Measurements from ENCODE around the gene CYP27B1.

Gene CYP27B1

GRCh38 chr12:57755194-57755453, 11.8 kb downstream of the CYP27B1 start:
- TF ChIP-seq, protein P1, sequence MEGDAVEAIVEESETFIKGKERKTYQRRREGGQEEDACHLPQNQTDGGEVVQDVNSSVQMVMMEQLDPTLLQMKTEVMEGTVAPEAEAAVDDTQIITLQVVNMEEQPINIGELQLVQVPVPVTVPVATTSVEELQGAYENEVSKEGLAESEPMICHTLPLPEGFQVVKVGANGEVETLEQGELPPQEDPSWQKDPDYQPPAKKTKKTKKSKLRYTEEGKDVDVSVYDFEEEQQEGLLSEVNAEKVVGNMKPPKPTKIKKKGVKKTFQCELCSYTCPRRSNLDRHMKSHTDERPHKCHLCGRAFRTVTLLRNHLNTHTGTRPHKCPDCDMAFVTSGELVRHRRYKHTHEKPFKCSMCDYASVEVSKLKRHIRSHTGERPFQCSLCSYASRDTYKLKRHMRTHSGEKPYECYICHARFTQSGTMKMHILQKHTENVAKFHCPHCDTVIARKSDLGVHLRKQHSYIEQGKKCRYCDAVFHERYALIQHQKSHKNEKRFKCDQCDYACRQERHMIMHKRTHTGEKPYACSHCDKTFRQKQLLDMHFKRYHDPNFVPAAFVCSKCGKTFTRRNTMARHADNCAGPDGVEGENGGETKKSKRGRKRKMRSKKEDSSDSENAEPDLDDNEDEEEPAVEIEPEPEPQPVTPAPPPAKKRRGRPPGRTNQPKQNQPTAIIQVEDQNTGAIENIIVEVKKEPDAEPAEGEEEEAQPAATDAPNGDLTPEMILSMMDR (IDR thresholded peaks at IDR 0.05; ENCODE audit: low read depth, low read length): no peak
- peak overlapping the region; percentile 60 for H3K4me3 ChIP-seq (ENCODE audit: low read depth, low read length)

- TF ChIP-seq, protein P1 (IDR thresholded peaks at IDR 0.05; ENCODE audit: low read depth, low read length): no peak
- peak within 1 kb of the TSS; percentile 60 for H3K4me3 ChIP-seq (ENCODE audit: low read depth, low read length)
These were observed 12.3 kb downstream of the CYP27B1 start, which contains the start of gene MARCHF9 for GRCh38 chr12:57754411-57755193. Gene MARCHF9, plus strand, starts transcription at chr12:57755103. Its CDS starts 426 bp downstream, at chr12:57755529.

DNA sequence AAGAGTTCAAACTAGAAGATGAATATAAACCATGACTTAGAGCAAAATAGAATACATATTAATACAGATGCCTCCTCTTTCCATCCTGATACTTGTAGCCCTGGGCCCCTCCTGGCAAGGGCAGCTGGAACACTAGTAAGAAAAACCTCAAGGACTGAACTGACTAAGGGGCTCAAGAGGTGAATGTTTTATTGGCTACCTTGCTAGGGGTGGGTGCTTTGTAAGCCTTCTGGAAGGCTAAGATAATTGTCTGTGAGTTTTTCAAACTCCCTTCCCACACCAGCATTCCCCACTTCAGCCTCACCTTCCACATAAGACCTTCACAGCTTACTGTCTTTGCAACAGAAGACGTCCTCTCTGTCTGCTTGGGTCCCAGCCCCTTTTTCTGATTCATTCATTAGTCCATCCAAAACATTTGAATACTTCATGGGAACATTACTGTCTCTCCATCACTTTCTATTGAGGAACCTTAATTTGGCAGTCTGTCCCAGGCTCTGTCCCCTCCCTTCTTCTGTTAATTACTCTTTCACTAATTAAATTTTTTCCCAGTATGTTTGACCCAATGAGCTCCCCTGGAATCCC, 13.0 kb downstream of the CYP27B1 start:
- TF ChIP-seq, protein P1 (IDR thresholded peaks at IDR 0.05; ENCODE audit: low read depth, low read length): no peak
- H3K4me3 ChIP-seq (ENCODE audit: low read depth, low read length): no peak overlapping the region

GRCh38 chr12:57752668-57753000, 14.2 kb downstream of the CYP27B1 start:
- peak overlapping the region; percentile 24 for H3K4me3 ChIP-seq (ENCODE audit: low read depth, low read length)
- TF ChIP-seq, protein P1 (IDR thresholded peaks at IDR 0.05; ENCODE audit: low read depth, low read length): no peak

DNA sequence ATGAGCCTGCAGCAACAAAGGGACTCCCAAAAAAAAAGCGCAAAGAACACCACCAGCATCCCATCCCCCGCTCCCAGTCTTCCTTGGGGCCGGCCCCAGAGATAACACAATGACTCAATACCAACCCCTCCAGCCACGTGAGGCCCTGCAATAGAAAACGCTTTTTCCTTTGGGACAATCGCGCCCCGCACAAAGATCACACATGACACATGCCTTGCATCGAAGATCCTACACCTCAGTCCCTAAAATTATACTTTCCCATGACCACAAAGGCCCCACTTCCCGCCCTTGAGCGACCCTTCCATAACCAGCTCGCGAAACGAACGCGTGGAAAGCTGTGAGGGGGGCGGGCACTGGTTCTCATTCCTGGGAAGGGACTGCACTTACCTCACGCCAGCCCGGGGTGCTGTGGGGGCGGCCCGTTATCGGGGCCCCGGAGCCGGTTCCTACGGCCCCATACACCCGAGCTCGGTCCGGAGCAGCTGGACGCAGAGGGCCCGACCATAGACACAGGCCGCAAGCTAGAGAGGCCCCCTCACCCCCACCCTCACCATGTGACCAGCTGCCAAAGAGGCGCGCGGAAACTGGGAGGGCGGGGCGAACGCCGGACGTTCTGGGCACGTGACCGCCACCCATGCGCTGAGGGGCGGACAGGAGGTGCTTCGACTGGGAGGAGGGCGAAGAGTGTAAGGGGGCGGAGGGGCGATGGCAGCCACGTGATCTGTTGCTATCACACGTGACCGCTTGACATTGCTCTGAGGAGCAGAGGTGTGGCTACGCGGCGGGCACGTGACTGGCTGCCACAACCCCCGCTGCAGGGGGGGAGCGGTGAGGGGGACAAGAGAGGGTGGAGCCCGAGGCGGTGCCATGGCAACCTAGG, 14.8 kb downstream of the CYP27B1 start, which contains the start of gene CDK4:
Gene CDK4, minus strand, starts transcription at position 523 of the 880 bp plus-strand sequence. CDS start 593 bp downstream, outside the sequence.
- H3K4me3 ChIP-seq (ENCODE audit: low read depth, low read length): peak within 1 kb of the TSS; percentile 89
- TF ChIP-seq, protein P1 (IDR thresholded peaks at IDR 0.05; ENCODE audit: low read depth, low read length): no peak

DNA sequence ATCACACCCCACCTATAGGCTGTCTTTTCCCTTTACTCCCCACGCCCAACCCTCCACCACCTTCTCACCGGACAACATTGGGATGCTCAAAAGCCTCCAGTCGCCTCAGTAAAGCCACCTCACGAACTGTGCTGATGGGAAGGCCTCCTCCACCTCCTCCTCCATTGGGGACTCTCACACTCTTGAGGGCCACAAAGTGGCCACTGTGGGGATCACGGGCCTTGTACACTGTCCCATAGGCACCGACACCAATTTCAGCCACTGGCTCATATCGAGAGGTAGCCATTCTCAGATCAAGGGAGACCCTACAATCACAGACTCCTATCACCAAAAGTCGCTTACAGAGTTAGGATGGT, 15.5 kb downstream of the CYP27B1 start:
- peak overlapping the region; percentile 89 for H3K4me3 ChIP-seq (ENCODE audit: low read depth, low read length)
- TF ChIP-seq, protein P1 (IDR thresholded peaks at IDR 0.05; ENCODE audit: low read depth, low read length): no peak
